ENCODE measurements around the gene SFRP5.

SFRP5 gene, protein sequence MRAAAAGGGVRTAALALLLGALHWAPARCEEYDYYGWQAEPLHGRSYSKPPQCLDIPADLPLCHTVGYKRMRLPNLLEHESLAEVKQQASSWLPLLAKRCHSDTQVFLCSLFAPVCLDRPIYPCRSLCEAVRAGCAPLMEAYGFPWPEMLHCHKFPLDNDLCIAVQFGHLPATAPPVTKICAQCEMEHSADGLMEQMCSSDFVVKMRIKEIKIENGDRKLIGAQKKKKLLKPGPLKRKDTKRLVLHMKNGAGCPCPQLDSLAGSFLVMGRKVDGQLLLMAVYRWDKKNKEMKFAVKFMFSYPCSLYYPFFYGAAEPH

GRCh38 chr10:97771913-97772823, at the start of gene SFRP5:
SFRP5 (minus strand) TSS chr10:97771999; CDS start chr10:97771833, 166 bp downstream.
- H3K4me3 ChIP-seq (ENCODE audit: low read depth, low read length): no peak within 1 kb of the TSS
- TF ChIP-seq, protein P1, sequence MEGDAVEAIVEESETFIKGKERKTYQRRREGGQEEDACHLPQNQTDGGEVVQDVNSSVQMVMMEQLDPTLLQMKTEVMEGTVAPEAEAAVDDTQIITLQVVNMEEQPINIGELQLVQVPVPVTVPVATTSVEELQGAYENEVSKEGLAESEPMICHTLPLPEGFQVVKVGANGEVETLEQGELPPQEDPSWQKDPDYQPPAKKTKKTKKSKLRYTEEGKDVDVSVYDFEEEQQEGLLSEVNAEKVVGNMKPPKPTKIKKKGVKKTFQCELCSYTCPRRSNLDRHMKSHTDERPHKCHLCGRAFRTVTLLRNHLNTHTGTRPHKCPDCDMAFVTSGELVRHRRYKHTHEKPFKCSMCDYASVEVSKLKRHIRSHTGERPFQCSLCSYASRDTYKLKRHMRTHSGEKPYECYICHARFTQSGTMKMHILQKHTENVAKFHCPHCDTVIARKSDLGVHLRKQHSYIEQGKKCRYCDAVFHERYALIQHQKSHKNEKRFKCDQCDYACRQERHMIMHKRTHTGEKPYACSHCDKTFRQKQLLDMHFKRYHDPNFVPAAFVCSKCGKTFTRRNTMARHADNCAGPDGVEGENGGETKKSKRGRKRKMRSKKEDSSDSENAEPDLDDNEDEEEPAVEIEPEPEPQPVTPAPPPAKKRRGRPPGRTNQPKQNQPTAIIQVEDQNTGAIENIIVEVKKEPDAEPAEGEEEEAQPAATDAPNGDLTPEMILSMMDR (IDR thresholded peaks at IDR 0.05; ENCODE audit: insufficient read depth, low read depth, low read length, missing control alignments): no peak
- no peak for DNase-seq (ENCODE audit: low read depth)

- DNase-seq (ENCODE audit: low read depth): no peak
- TF ChIP-seq, protein P1 (IDR thresholded peaks at IDR 0.05; ENCODE audit: insufficient read depth, low read depth, low read length, missing control alignments): no peak
- no peak overlapping the region for H3K4me3 ChIP-seq (ENCODE audit: low read depth, low read length)
These were observed 48.4 kb upstream of the SFRP5 start for GRCh38 chr10:97820096-97820704.

- DNase-seq (ENCODE audit: low read depth): no peak
- TF ChIP-seq, protein P1 (IDR thresholded peaks at IDR 0.05; ENCODE audit: insufficient read depth, low read depth, low read length, missing control alignments): no peak
- H3K4me3 ChIP-seq (ENCODE audit: low read depth, low read length): no peak overlapping the region
These were observed 46.8 kb upstream of the SFRP5 start for GRCh38 chr10:97818572-97818971.

DNA sequence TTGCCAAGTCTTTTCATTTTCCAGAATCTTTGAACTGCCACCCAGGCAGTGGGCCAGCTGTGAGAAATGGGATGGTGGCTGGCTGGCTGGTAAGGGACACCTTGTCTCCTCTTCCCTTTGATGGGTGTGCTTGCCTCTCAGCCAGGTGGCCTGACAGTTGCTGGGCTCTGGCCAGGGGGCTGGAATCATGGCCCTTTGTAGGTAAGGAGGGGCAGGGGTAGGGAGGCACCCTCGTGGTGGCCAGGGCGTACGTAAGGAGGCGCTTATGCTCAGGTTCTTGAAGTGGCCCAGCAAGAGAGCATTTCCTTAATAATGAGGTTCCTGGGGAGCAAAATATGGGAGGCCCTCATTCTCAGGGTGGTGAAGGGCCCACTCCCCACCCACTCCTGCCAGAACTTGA, 44.8 kb upstream of the SFRP5 start:
- DNase-seq (ENCODE audit: low read depth): no peak
- TF ChIP-seq, protein P1 (IDR thresholded peaks at IDR 0.05; ENCODE audit: insufficient read depth, low read depth, low read length, missing control alignments): no peak
- no peak overlapping the region for H3K4me3 ChIP-seq (ENCODE audit: low read depth, low read length)

- H3K4me3 ChIP-seq (ENCODE audit: low read depth, low read length): no peak overlapping the region
- no peak for DNase-seq (ENCODE audit: low read depth)
- TF ChIP-seq, protein P1 (IDR thresholded peaks at IDR 0.05; ENCODE audit: insufficient read depth, low read depth, low read length, missing control alignments): no peak
These were observed 43.2 kb upstream of the SFRP5 start for GRCh38 chr10:97814996-97815395.

DNA sequence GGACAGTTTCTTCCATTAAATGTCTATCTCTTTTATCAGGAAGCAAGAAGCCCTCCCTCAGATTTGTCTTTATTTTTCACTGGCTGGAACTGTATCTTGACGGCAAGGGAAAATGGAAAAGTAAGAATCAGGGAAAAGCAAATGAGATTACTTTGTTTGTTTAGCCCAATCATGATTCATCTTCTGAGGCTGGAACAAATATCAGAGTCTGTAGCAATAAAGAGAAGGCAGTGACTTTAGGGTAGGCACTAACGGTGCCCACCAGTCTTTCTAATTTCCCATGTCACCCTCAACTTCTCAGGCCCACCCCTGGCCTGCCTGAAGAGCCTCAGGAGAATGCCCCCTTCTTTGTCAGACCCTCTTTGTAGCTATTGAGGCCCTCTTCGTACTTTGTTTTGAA, 41.5 kb upstream of the SFRP5 start:
- no peak for DNase-seq (ENCODE audit: low read depth)
- H3K4me3 ChIP-seq (ENCODE audit: low read depth, low read length): no peak overlapping the region
- TF ChIP-seq, protein P1 (IDR thresholded peaks at IDR 0.05; ENCODE audit: insufficient read depth, low read depth, low read length, missing control alignments): no peak

Data from GM12865 (cell line).